Karpas-422 (cell line): Measurements from ENCODE around the gene PKNOX2. TPM values are rescaled to one million over a fixed set of nuclear protein-coding genes. Genes with fewer than 3 reads are reported as not detected.

Source experiments
- DNase-seq: peaks from one replicate; pipeline ENCODE4 v3.0.0-alpha.2; 2015
- H2AFZ ChIP-seq: fragments of 200-600 bp; sonication (generic); 2 replicates; pipeline ENCODE4 v1.6.1; 2014; ENCODE audit warnings: antibody characterized with exemption, low read length, mixed read lengths
- H3K27ac ChIP-seq: fragments of 200-600 bp; sonication (generic); 2 replicates; pipeline ENCODE4 v1.5.1; 2014; ENCODE audit warnings: mild to moderate bottlenecking, low read length, moderate library complexity
- H3K27me3 ChIP-seq: fragments of 200-600 bp; sonication (generic); 2 replicates; pipeline ENCODE4 v1.6.1; 2014; ENCODE audit warnings: low read length, mixed read lengths
- H3K36me3 ChIP-seq: fragments of 200-600 bp; sonication (generic); 2 replicates; pipeline ENCODE4 v1.6.1; 2014; ENCODE audit warnings: low read length, mixed read lengths; ENCODE audit not compliant: insufficient read depth
- H3K4me1 ChIP-seq: fragments of 200-600 bp; sonication (generic); 2 replicates; pipeline ENCODE4 v1.6.1; 2014; ENCODE audit warnings: mild to moderate bottlenecking, low read length, mixed read lengths
- H3K4me2 ChIP-seq: fragments of 200-600 bp; sonication (generic); 2 replicates; pipeline ENCODE4 v1.6.1; 2014; ENCODE audit warnings: low read length, low read depth, mild to moderate bottlenecking; ENCODE audit not compliant: poor library complexity, severe bottlenecking
- H3K4me3 ChIP-seq: fragments of 200-600 bp; sonication (generic); 2 replicates; pipeline ENCODE4 v1.5.1; 2014; ENCODE audit warnings: mild to moderate bottlenecking, antibody characterized with exemption, low read length, mixed read lengths
- H3K79me2 ChIP-seq: fragments of 200-600 bp; sonication (generic); 2 replicates; pipeline ENCODE4 v1.6.1; 2014; ENCODE audit warnings: mild to moderate bottlenecking, low read length, mixed read lengths
- H3K9ac ChIP-seq: fragments of 200-600 bp; sonication (generic); 2 replicates; pipeline ENCODE4 v1.6.0; 2014; ENCODE audit warnings: low read length
- H3K9me2 ChIP-seq: fragments of 200-600 bp; sonication (generic), shearing (Covaris generic); replicated peaks from 2 replicates; pipeline ENCODE4 v1.6.0; 2014; ENCODE audit warnings: mild to moderate bottlenecking, low read length, moderate library complexity; ENCODE audit not compliant: insufficient read depth
- H3K9me3 ChIP-seq: fragments of 300-700, 200-600 bp; sonication (generic); 2 replicates; pipeline ENCODE4 v1.6.1; 2014; ENCODE audit warnings: low read length, mixed read lengths
- H4K20me1 ChIP-seq: fragments of 200-600 bp; sonication (generic); 2 replicates; pipeline ENCODE4 v1.6.1; 2014; ENCODE audit warnings: mild to moderate bottlenecking, antibody characterized with exemption, low read length, low read depth; ENCODE audit not compliant: insufficient read depth
- total RNA-seq: library from RNA; depleted of rRNA; stranded (reverse); fragments of >200 nt; shearing (Covaris generic); gene quantifications from 2 replicates; pipeline ENCODE4 v1.2.3, GENCODE V29; 2014; ENCODE audit warnings: low replicate concordance

Gene PKNOX2
- total RNA-seq, 1 experiment from 2014 or later: 1.5 TPM

DNA sequence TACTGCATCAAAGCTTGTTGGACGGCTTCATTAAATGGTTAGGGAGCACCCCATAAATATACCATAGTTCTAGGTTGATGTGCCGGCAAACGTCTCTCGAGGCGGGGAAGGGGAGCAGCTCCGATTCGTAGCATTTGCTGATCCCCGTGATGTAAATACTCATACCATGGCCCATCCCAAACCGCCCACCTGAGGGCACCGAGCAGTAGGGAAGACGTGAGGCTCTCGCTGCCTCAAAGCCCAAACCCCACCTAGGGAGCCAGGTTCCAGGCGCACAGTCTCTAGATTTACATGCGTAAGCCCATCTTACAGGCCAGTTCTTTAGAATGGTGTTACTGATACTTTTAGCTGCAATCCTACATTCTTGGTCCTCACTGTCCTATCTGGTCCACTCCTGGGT lies 207.5 kb downstream of the PKNOX2 start:
- no peak for DNase-seq
- no peak overlapping the region for H3K4me3 ChIP-seq
- no peaks in the 10 kb centered on the region for H3K36me3 ChIP-seq
- peak overlapping the region; percentile 100 for H3K27ac ChIP-seq
- H3K4me2 ChIP-seq: no peak overlapping the region
- H4K20me1 ChIP-seq: no peaks in the 10 kb centered on the region
- H3K9ac ChIP-seq: peak overlapping the region; percentile 73
- no peak overlapping the region for H2AFZ ChIP-seq
- no peaks in the 10 kb centered on the region for H3K79me2 ChIP-seq
- peaks cover 100% of the 10 kb centered on the region for H3K4me1 ChIP-seq
- no peaks in the 10 kb centered on the region for H3K9me2 ChIP-seq
- no peaks in the 10 kb centered on the region for H3K27me3 ChIP-seq
- no peaks in the 10 kb centered on the region for H3K9me3 ChIP-seq

- H3K36me3 ChIP-seq: no peaks in the 10 kb centered on the region
- H2AFZ ChIP-seq: no peak overlapping the region
- H3K27ac ChIP-seq: peak overlapping the region; percentile 100
- H3K4me2 ChIP-seq: peak overlapping the region; percentile 23
- no peak overlapping the region for H3K4me3 ChIP-seq
- H3K27me3 ChIP-seq: no peaks in the 10 kb centered on the region
- DNase-seq: no peak
- H4K20me1 ChIP-seq: no peaks in the 10 kb centered on the region
- H3K9me3 ChIP-seq: no peaks in the 10 kb centered on the region
- H3K9me2 ChIP-seq: no peaks in the 10 kb centered on the region
- peaks cover 100% of the 10 kb centered on the region for H3K4me1 ChIP-seq
- peak overlapping the region; percentile 73 for H3K9ac ChIP-seq
- H3K79me2 ChIP-seq: no peaks in the 10 kb centered on the region
Measured at GRCh38 chr11:125372911-125373310, 208.4 kb downstream of the PKNOX2 start.

DNA sequence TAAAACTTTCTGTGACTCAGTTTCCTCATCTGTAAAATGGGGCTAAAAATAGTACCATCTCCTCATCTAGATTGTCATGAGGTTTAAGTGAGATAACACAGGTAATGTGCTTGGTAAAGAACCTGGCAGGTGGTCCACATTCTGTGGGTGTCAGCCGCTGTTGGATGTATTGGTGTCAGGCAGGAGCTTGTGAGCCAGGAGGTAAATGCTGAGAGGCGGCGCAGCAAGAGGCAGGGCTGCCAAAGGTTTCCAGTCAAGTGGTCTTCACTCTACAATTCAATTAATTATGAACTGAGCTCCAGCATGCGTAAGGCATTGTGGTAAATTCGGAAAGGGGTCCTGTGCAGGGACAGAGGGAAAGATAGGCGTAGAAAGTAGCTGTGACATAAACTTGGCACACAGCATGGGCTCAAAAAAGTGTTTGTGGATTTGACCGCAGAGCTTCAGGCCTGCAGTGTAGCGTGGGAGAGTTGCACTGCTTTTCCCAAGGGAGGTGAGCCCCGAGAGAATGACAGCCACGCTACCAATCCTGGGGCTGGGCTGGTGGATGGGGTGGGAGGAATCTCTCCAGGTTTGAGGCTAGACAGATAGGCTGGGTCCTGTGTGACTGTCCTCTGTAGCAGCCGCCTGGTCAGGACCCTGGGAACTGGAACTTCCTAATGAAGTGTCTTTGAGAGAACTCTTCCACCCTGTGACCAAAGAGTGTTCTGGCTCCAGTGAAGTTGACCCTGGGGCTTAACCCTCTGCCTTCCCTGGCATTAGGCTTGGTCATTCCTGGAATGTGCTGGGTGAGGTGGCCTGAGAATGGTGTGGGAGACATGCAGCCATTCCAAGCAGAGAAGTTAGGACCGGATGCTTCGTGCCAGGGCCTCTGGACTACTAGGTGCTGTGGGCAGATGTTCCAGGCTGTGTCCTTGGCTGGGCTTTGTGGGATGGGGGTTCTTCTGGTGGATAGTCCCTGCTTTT lies 209.2 kb downstream of the PKNOX2 start:
- peak; percentile 74 for DNase-seq
- Histone ChIP-seq H3K9ac (peak overlapping the region; percentile 73), H3K27me3 (no peaks in the 10 kb centered on the region), H3K27ac (peak overlapping the region; percentile 100), H3K79me2 (no peaks in the 10 kb centered on the region), H3K9me2 (no peaks in the 10 kb centered on the region), H2AFZ (no peak overlapping the region), H3K4me1 (peaks cover 100% of the 10 kb centered on the region), H3K4me3 (0 out of 2 replicates have a peak overlapping the region, but pooled peaks have one; percentile 19), H3K4me2 (peak overlapping the region; percentile 51), H3K9me3 (no peaks in the 10 kb centered on the region), H3K36me3 (no peaks in the 10 kb centered on the region), H4K20me1 (no peaks in the 10 kb centered on the region)

DNA sequence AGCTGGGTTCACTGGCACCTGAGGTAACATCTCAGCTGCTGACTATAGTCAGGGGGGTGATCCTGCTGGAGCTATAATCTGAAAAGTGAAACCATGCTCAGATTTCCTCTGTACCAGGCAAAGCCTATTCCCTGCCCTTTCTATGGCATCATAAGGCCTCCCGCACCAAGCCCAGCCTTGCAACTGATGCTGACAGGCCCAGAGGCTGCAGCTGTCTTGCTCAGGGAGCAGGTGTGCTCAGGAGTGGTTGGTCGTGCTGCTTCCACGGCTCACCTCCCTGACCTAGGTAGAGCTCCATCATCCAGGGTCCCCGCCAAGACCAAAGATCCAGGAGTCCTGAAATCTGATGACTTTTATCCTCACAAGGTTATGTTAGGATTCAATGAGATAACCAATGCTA lies 209.8 kb downstream of the PKNOX2 start:
- no peaks in the 10 kb centered on the region for H3K9me3 ChIP-seq
- H3K27ac ChIP-seq: peak overlapping the region; percentile 100
- peaks cover 100% of the 10 kb centered on the region for H3K4me1 ChIP-seq
- no peaks in the 10 kb centered on the region for H3K79me2 ChIP-seq
- H4K20me1 ChIP-seq: no peaks in the 10 kb centered on the region
- H3K36me3 ChIP-seq: no peaks in the 10 kb centered on the region
- peak overlapping the region; percentile 51 for H3K4me2 ChIP-seq
- H3K4me3 ChIP-seq: 0 out of 2 replicates have a peak overlapping the region, but pooled peaks have one; percentile 19
- no peaks in the 10 kb centered on the region for H3K9me2 ChIP-seq
- no peak overlapping the region for H2AFZ ChIP-seq
- H3K9ac ChIP-seq: peak overlapping the region; percentile 73
- no peak for DNase-seq
- H3K27me3 ChIP-seq: no peaks in the 10 kb centered on the region

DNA sequence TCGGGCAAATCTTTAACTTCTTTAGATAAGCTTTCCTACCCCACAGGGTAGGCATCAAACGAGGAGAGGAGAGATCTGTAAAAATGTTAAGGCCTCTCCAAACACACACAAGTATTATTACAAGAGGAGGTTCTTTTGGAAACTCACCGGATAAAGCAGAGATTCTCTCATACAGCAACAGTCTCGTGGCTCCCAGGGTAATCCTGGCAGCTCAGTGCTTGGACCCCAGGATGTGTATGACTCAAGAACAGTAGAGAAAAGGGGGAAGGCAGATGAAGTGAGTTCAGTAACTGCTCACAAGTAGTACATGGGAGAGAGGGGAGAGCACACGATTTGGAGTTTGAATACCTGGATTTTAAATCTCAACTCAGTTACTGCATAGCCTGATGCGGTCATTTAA lies 210.6 kb downstream of the PKNOX2 start:
- H3K9me3 ChIP-seq: no peaks in the 10 kb centered on the region
- H3K4me2 ChIP-seq: peak overlapping the region; percentile 45
- H2AFZ ChIP-seq: no peak overlapping the region
- no peaks in the 10 kb centered on the region for H3K27me3 ChIP-seq
- H3K4me1 ChIP-seq: peaks cover 100% of the 10 kb centered on the region
- H3K27ac ChIP-seq: peak overlapping the region; percentile 100
- H3K9ac ChIP-seq: peak overlapping the region; percentile 73
- H4K20me1 ChIP-seq: no peaks in the 10 kb centered on the region
- no peaks in the 10 kb centered on the region for H3K79me2 ChIP-seq
- DNase-seq: no peak
- H3K36me3 ChIP-seq: no peaks in the 10 kb centered on the region
- H3K9me2 ChIP-seq: no peaks in the 10 kb centered on the region
- no peak overlapping the region for H3K4me3 ChIP-seq

DNA sequence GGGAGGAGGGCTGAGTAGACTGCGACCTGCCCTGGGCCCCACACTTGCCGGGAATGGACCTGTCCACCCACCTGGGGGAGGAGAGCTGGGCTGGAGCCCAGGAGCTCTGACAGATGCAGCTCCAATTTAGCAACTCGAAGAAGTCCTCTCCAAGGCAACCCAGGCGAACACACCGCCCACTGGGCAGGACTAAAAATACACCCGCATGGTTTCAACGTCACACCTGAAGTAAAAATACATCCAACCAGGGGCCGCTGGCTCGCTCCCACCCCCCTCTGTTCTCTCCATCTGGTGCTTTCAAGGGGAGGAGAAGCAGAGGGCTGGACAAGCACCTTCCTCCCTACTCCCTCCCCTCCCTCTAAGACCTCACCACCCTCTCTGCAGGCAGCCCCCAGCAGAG lies 211.6 kb downstream of the PKNOX2 start:
- Histone ChIP-seq H3K4me2 (peak overlapping the region; percentile 45), H3K9ac (peak overlapping the region; percentile 73), H3K4me1 (peaks cover 97% of the 10 kb centered on the region), H3K27me3 (no peaks in the 10 kb centered on the region), H3K9me3 (no peaks in the 10 kb centered on the region), H3K9me2 (no peaks in the 10 kb centered on the region), H3K27ac (peak overlapping the region; percentile 100), H3K79me2 (no peaks in the 10 kb centered on the region), H2AFZ (no peak overlapping the region), H3K4me3 (no peak overlapping the region), H3K36me3 (no peaks in the 10 kb centered on the region), H4K20me1 (no peaks in the 10 kb centered on the region)
- peak; percentile 83 for DNase-seq

GRCh38 chr11:125376856-125377255 lies 212.3 kb downstream of the PKNOX2 start:
- Histone ChIP-seq H3K9me3 (no peaks in the 10 kb centered on the region), H3K27ac (peak overlapping the region; percentile 100), H3K27me3 (no peaks in the 10 kb centered on the region), H2AFZ (no peak overlapping the region), H3K79me2 (no peaks in the 10 kb centered on the region), H3K4me2 (peak overlapping the region; percentile 45), H3K4me1 (peaks cover 95% of the 10 kb centered on the region), H3K9ac (peak overlapping the region; percentile 73), H3K4me3 (no peak overlapping the region), H3K36me3 (no peaks in the 10 kb centered on the region), H3K9me2 (no peaks in the 10 kb centered on the region), H4K20me1 (no peaks in the 10 kb centered on the region)
- DNase-seq: no peak

DNA sequence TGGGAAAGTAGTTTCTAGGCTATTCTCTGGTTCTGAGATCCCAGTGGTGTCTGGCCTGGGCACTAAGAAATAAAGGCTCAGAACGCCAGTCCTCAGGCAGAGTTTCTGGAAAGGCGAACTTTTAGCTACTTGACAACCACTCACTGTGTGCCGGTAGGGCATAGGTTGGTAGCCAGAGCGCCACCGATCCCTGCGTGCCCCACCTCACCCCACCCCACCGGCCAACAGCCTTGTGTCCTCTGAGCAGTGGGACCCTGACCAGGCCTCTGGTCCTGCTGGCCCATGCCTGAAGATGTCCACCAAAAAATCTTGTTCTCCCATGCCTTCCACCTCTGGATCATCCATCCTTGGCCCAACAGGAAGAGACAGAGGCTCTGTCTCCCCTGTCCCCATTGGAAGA lies 213.5 kb downstream of the PKNOX2 start:
- Histone ChIP-seq H3K4me1 (peaks cover 83% of the 10 kb centered on the region), H3K9me2 (no peaks in the 10 kb centered on the region), H3K9ac (peak overlapping the region; percentile 56), H3K79me2 (no peaks in the 10 kb centered on the region), H4K20me1 (no peaks in the 10 kb centered on the region), H3K36me3 (no peaks in the 10 kb centered on the region), H3K27ac (peak overlapping the region; percentile 100), H3K4me3 (no peak overlapping the region), H3K4me2 (no peak overlapping the region), H2AFZ (no peak overlapping the region), H3K9me3 (no peaks in the 10 kb centered on the region), H3K27me3 (no peaks in the 10 kb centered on the region)
- DNase-seq: no peak
